Liver (tissue), 9 donors: Measurements from ENCODE around the gene NAV2. TPM values are rescaled to one million over a fixed set of nuclear protein-coding genes. Genes with fewer than 3 reads are reported as not detected.

Source experiments
- DNase-seq: peaks from one replicate; pipeline ENCODE4 v3.0.0-alpha.2; 2017; ENCODE audit warnings: low spot score
- H3K27ac ChIP-seq, 2 donors: one replicate each; pipeline ENCODE4 v1.7.0; 2013; ENCODE audit warnings: inconsistent platforms in 2 of 2, low read length in 2 of 2, control low read depth in 1 of 2, low read depth in 1 of 2, mild to moderate bottlenecking in 1 of 2
- H3K27me3 ChIP-seq, 4 donors: one replicate each; pipeline versions ENCODE4 v1.6.1 to v1.7.0; 2013; ENCODE audit warnings: low read length in 3 of 4, inconsistent platforms in 1 of 4, mild to moderate bottlenecking in 1 of 4, moderate library complexity in 1 of 4; ENCODE audit not compliant: control insufficient read depth in 4 of 4, insufficient read depth in 4 of 4
- H3K36me3 ChIP-seq, 4 donors: one replicate each; pipeline versions ENCODE4 v1.6.1 to v1.7.0; 2013; ENCODE audit warnings: low read length in 3 of 4, mild to moderate bottlenecking in 3 of 4, low read depth in 1 of 4, moderate library complexity in 1 of 4; ENCODE audit not compliant: control insufficient read depth in 4 of 4, insufficient read depth in 3 of 4
- H3K4me1 ChIP-seq, 4 donors: one replicate each; pipeline versions ENCODE4 v1.6.1 to v1.7.0; 2013; ENCODE audit warnings: low read length in 3 of 4, mild to moderate bottlenecking in 3 of 4, moderate library complexity in 1 of 4; ENCODE audit not compliant: control insufficient read depth in 4 of 4, insufficient read depth in 4 of 4
- H3K4me3 ChIP-seq, 3 donors: one replicate each; pipeline versions ENCODE4 v1.6.1 to v1.7.0; 2013; ENCODE audit warnings: low read length in 3 of 3, control low read depth in 1 of 3, low read depth in 1 of 3, mild to moderate bottlenecking in 1 of 3
- H3K9ac ChIP-seq, 2 donors: one replicate each; pipeline ENCODE4 v1.7.0; 2013; ENCODE audit warnings: low read length in 2 of 2, mild to moderate bottlenecking in 2 of 2, moderate library complexity in 2 of 2, control low read depth in 1 of 2, low read depth in 1 of 2
- H3K9me3 ChIP-seq, 4 donors: one replicate each; pipeline versions ENCODE4 v1.6.1 to v1.7.0; 2013; ENCODE audit warnings: low read length in 3 of 4; ENCODE audit not compliant: control insufficient read depth in 4 of 4
- EGR1 ChIP-seq, 2 donors: IDR thresholded peaks; 2 replicates each; pipeline ENCODE4 v1.6.1; 2016 to 2018; ENCODE audit warnings: antibody characterized with exemption in 2 of 2, low read depth in 2 of 2
- FOXA1 ChIP-seq: IDR thresholded peaks from 2 replicates; pipeline ENCODE4 v1.6.1; 2016; ENCODE audit warnings: antibody characterized with exemption
- FOXA2 ChIP-seq: IDR thresholded peaks from 2 replicates; pipeline ENCODE4 v1.6.1; 2016; ENCODE audit warnings: antibody characterized with exemption
- HNF4A ChIP-seq, 2 donors: conservative IDR thresholded peaks; 2 replicates each; pipeline ENCODE4 v1.6.1; 2016; ENCODE audit warnings: antibody characterized with exemption in 2 of 2, mild to moderate bottlenecking in 2 of 2
- HNF4G ChIP-seq: IDR thresholded peaks from 2 replicates; pipeline ENCODE4 v1.6.1; 2016; ENCODE audit warnings: antibody characterized with exemption
- JUND ChIP-seq, 2 donors: IDR thresholded peaks; 2 replicates each; pipeline ENCODE4 v1.6.1; 2016; ENCODE audit warnings: antibody characterized with exemption in 2 of 2
- NR2F2 ChIP-seq: IDR thresholded peaks from 2 replicates; pipeline ENCODE4 v1.6.1; 2016; ENCODE audit warnings: antibody characterized with exemption
- RAD21 ChIP-seq, 2 donors: IDR thresholded peaks; 2 replicates each; pipeline ENCODE4 v1.6.1; 2016; ENCODE audit warnings: antibody characterized with exemption in 2 of 2, mild to moderate bottlenecking in 2 of 2
- RXRA ChIP-seq, 2 donors: IDR thresholded peaks; 2 replicates each; pipeline ENCODE4 v1.6.1; 2017 to 2018; ENCODE audit warnings: antibody characterized with exemption in 2 of 2, mild to moderate bottlenecking in 1 of 2
- SP1 ChIP-seq: IDR thresholded peaks from 2 replicates; pipeline ENCODE4 v1.6.1; 2018; ENCODE audit warnings: antibody characterized with exemption, mild to moderate bottlenecking
- YY1 ChIP-seq: IDR thresholded peaks from 2 replicates; pipeline ENCODE4 v1.6.1; 2016; ENCODE audit warnings: antibody characterized with exemption, mild to moderate bottlenecking
- WGBS: extraction: QIAGEN DNeasy Blood & Tissue Kit; methylation state at CpG from one replicate; pipeline ENCODE4 v1.1.7; 2013; 5-methylcytosine and 5-hydroxymethylcytosine counted together
- polyA plus RNA-seq, 2 donors: library from polyadenylated mRNA; stranded (reverse) in 1 of 2; unstranded in 1 of 2; fragments of 200-250 nt in 1 of 2; fragments of >200 nt in 1 of 2; fragmentation: Nextera tagmentation in 1 of 2; extraction: Ambion mirVana in 1 of 2; gene quantifications; one replicate each; pipeline versions ENCODE4 v1.2.1 to v1.2.3, GENCODE V29; 2013 to 2015
- total RNA-seq, 2 donors: library from RNA; depleted of rRNA; stranded (reverse); fragments of >200 nt; gene quantifications; one replicate each; pipeline ENCODE4 v1.2.3, GENCODE V29; 2014
- TF ChIP-seq, protein P1 (sequence below): IDR thresholded peaks from 2 replicates; pipeline ENCODE4 v1.6.1; 2016; ENCODE audit warnings: antibody characterized with exemption
- TF ChIP-seq, protein P2 (sequence below): fragments of 150-350 bp; IDR thresholded peaks from 2 replicates; pipeline ENCODE4 v1.5.1; 2017; ENCODE audit warnings: improper control_type of control experiment, low read depth, low read length; ENCODE audit not compliant: missing input control
- TF ChIP-seq, protein P3 (sequence below): IDR thresholded peaks from 2 replicates; pipeline ENCODE4 v1.6.1; 2016; ENCODE audit warnings: antibody characterized with exemption, mild to moderate bottlenecking
- TF ChIP-seq, protein P4 (sequence below): IDR thresholded peaks from 2 replicates; pipeline ENCODE4 v1.6.1; 2016; ENCODE audit warnings: antibody characterized with exemption
- donor health status: healthy.
- donor health status: healthy.
- donor health status: healthy.
- donor health status: healthy.
- donor health status: healthy.

NAV2 gene
- total and polyA plus RNA-seq, 4 donors, result 6.3 to 20.5 (median 11.6) TPM

DNA sequence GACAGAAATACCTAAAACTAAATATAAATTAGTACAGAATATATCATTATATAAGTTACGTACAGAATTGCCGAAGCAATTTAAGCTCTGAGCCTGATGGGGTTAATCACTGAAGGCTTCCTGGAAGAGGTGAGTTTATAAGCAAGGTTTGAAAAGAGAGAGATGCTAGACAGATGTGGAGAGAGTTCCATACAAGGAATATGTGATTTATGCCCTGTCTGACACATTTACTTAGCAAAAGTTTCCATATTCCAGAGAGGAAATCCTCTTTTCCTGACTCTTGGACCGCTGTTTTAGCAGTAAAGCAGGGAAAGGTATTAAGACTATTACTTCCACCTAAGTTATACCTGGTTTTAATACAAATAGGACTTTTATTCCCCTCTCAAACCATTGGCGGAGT lies 382.6 kb downstream of the NAV2 start:
- Histone ChIP-seq H3K4me3 (no peak overlapping the region), H3K9me3 (no peaks in the 10 kb centered on the region), H3K4me1 (no peaks in the 10 kb centered on the region), H3K27ac (no peak overlapping the region), H3K36me3 (peaks cover 6 to 81% (median 63%) of the 10 kb centered on the region in 4 donors), H3K9ac (no peak overlapping the region), H3K27me3 (no peaks in the 10 kb centered on the region)
- DNase-seq, result no peak
- 96% methylated on average over 4 of the region's 4 CpGs for WGBS
- TF ChIP-seq HNF4G (no peak), RXRA (IDR thresholded peaks at IDR 0.05) (no peak), EGR1 (IDR thresholded peaks at IDR 0.05; ENCODE audit: low read depth in 2 of 2) (no peak), NR2F2 (no peak), HNF4A (conservative IDR thresholded peaks at IDR 0.05) (no peak), SP1 (no peak), FOXA2 (no peak), YY1 (no peak), FOXA1 (no peak), RAD21 (IDR thresholded peaks at IDR 0.05) (no peak), JUND (IDR thresholded peaks at IDR 0.05) (no peak)
- TF ChIP-seq, protein P1, sequence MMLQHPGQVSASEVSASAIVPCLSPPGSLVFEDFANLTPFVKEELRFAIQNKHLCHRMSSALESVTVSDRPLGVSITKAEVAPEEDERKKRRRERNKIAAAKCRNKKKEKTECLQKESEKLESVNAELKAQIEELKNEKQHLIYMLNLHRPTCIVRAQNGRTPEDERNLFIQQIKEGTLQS, result no peak
- TF ChIP-seq, protein P2, sequence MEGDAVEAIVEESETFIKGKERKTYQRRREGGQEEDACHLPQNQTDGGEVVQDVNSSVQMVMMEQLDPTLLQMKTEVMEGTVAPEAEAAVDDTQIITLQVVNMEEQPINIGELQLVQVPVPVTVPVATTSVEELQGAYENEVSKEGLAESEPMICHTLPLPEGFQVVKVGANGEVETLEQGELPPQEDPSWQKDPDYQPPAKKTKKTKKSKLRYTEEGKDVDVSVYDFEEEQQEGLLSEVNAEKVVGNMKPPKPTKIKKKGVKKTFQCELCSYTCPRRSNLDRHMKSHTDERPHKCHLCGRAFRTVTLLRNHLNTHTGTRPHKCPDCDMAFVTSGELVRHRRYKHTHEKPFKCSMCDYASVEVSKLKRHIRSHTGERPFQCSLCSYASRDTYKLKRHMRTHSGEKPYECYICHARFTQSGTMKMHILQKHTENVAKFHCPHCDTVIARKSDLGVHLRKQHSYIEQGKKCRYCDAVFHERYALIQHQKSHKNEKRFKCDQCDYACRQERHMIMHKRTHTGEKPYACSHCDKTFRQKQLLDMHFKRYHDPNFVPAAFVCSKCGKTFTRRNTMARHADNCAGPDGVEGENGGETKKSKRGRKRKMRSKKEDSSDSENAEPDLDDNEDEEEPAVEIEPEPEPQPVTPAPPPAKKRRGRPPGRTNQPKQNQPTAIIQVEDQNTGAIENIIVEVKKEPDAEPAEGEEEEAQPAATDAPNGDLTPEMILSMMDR, result no peak
- TF ChIP-seq, protein P3, sequence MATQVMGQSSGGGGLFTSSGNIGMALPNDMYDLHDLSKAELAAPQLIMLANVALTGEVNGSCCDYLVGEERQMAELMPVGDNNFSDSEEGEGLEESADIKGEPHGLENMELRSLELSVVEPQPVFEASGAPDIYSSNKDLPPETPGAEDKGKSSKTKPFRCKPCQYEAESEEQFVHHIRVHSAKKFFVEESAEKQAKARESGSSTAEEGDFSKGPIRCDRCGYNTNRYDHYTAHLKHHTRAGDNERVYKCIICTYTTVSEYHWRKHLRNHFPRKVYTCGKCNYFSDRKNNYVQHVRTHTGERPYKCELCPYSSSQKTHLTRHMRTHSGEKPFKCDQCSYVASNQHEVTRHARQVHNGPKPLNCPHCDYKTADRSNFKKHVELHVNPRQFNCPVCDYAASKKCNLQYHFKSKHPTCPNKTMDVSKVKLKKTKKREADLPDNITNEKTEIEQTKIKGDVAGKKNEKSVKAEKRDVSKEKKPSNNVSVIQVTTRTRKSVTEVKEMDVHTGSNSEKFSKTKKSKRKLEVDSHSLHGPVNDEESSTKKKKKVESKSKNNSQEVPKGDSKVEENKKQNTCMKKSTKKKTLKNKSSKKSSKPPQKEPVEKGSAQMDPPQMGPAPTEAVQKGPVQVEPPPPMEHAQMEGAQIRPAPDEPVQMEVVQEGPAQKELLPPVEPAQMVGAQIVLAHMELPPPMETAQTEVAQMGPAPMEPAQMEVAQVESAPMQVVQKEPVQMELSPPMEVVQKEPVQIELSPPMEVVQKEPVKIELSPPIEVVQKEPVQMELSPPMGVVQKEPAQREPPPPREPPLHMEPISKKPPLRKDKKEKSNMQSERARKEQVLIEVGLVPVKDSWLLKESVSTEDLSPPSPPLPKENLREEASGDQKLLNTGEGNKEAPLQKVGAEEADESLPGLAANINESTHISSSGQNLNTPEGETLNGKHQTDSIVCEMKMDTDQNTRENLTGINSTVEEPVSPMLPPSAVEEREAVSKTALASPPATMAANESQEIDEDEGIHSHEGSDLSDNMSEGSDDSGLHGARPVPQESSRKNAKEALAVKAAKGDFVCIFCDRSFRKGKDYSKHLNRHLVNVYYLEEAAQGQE, result no peak
- TF ChIP-seq, protein P4, sequence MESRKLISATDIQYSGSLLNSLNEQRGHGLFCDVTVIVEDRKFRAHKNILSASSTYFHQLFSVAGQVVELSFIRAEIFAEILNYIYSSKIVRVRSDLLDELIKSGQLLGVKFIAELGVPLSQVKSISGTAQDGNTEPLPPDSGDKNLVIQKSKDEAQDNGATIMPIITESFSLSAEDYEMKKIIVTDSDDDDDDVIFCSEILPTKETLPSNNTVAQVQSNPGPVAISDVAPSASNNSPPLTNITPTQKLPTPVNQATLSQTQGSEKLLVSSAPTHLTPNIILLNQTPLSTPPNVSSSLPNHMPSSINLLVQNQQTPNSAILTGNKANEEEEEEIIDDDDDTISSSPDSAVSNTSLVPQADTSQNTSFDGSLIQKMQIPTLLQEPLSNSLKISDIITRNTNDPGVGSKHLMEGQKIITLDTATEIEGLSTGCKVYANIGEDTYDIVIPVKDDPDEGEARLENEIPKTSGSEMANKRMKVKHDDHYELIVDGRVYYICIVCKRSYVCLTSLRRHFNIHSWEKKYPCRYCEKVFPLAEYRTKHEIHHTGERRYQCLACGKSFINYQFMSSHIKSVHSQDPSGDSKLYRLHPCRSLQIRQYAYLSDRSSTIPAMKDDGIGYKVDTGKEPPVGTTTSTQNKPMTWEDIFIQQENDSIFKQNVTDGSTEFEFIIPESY, result no peak
